Stimulated activated CD4-positive, alpha-beta T cell treated with anti-CD3 and anti-CD28 coated beads, Interleukin-12 subunit alpha, Interleukin-12 subunit beta, amount 100 ng/mL, for 24 hours (primary cell): ENCODE measurements around the gene LDLR.
A peak's percentile ranks its signal among the peaks of the same experiment; 100 is the strongest.
"Not testable (repeated sequence)": the region's sequence is repeated elsewhere in the genome, so short reads cannot be mapped to it uniquely, and the experiment has no call there.

Experiments
- DNase-seq, 2 experiments: peaks; one replicate each; pipeline ENCODE4 v3.0.0-alpha.2; 2020; ENCODE audit warnings: low read depth in 2 of 2

LDLR gene

DNA sequence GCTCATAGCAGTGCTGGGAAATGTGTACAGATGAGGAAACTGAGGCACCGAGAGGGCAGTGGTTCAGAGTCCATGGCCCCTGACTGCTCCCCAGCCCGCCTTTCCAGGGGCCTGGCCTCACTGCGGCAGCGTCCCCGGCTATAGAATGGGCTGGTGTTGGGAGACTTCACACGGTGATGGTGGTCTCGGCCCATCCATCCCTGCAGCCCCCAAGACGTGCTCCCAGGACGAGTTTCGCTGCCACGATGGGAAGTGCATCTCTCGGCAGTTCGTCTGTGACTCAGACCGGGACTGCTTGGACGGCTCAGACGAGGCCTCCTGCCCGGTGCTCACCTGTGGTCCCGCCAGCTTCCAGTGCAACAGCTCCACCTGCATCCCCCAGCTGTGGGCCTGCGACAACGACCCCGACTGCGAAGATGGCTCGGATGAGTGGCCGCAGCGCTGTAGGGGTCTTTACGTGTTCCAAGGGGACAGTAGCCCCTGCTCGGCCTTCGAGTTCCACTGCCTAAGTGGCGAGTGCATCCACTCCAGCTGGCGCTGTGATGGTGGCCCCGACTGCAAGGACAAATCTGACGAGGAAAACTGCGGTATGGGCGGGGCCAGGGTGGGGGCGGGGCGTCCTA lies 15.9 kb downstream of the LDLR start:
- DNase-seq = no peak

DNA sequence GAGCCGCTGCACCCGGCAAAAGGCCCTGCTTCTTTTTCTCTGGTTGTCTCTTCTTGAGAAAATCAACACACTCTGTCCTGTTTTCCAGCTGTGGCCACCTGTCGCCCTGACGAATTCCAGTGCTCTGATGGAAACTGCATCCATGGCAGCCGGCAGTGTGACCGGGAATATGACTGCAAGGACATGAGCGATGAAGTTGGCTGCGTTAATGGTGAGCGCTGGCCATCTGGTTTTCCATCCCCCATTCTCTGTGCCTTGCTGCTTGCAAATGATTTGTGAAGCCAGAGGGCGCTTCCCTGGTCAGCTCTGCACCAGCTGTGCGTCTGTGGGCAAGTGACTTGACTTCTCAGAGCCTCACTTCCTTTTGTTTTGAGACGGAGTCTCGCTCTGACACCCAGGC lies 17.2 kb downstream of the LDLR start:
- no peak for DNase-seq

DNA sequence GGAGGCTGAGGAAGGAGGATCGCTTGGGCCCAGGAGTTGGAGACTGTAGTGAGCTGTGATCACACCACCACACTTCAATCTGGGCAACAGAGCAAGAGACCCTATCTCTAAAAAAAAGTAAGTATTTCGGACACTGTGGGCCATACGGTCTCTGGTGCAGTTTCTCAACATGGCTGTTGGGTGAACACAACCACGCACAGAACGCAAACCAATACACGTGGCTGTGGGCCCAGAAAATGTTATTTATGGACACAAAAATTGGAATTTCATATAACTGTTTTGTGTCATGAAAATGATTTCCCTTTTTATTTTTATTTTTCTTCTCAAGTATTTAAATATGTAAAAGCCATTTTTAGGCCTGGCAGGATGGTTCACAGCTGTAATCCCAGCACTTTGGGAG lies 19.5 kb downstream of the LDLR start:
- DNase-seq = no peak

DNA sequence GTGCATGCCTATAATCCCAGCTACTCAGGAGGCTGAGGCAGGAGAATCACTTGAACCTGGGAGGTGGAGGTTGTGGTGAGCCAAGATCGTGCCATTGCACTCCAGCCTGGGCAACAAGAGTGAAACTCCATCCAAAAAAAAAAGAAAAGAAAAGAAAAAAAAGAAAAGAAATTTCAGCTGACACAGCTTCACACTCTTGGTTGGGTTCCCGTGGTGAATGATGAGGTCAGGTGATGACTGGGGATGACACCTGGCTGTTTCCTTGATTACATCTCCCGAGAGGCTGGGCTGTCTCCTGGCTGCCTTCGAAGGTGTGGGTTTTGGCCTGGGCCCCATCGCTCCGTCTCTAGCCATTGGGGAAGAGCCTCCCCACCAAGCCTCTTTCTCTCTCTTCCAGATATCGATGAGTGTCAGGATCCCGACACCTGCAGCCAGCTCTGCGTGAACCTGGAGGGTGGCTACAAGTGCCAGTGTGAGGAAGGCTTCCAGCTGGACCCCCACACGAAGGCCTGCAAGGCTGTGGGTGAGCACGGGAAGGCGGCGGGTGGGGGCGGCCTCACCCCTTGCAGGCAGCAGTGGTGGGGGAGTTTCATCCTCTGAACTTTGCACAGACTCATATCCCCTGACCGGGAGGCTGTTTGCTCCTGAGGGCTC lies 22.0 kb downstream of the LDLR start:
- DNase-seq = no peak

DNA sequence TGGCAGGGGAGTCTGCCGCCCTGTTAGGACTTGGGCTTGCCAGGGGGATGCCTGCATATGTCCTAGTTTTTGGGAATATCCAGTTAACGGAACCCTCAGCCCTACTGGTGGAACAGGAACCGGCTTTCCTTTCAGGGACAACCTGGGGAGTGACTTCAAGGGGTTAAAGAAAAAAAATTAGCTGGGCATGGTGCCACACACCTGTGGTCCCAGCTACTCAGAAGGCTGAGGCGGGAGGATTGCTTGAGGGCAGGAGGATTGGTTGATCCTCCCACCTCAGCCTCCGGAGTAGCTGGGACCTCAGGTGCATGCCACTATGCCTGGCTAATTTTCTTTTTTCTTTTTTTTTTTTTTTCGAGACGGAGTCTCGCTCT lies 22.5 kb downstream of the LDLR start:
- DNase-seq = no peak

DNA sequence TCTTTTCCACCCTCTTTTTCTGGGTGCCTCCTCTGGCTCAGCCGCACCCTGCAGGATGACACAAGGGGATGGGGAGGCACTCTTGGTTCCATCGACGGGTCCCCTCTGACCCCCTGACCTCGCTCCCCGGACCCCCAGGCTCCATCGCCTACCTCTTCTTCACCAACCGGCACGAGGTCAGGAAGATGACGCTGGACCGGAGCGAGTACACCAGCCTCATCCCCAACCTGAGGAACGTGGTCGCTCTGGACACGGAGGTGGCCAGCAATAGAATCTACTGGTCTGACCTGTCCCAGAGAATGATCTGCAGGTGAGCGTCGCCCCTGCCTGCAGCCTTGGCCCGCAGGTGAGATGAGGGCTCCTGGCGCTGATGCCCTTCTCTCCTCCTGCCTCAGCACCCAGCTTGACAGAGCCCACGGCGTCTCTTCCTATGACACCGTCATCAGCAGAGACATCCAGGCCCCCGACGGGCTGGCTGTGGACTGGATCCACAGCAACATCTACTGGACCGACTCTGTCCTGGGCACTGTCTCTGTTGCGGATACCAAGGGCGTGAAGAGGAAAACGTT lies 24.0 kb downstream of the LDLR start:
- no peak for DNase-seq

DNA sequence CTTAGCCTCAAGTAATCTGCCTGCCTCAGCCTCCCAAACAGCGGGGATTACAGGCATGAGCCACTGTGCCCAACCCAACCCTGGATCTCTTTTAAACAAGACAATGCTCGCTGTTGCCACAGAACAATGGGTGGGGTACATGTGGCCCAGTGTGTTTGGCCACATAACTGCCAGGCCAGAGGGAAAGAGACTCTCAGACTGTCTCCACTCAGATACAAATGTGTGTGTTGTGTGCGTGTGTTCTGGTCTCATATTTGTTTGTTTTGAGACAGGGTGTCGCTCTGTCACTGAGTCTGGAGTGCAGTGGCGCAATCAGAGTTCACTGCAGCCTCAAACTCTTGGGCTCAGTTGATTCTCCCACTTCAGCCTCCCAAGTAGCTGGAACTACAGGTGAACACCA lies 25.8 kb downstream of the LDLR start:
- no peak for DNase-seq

DNA sequence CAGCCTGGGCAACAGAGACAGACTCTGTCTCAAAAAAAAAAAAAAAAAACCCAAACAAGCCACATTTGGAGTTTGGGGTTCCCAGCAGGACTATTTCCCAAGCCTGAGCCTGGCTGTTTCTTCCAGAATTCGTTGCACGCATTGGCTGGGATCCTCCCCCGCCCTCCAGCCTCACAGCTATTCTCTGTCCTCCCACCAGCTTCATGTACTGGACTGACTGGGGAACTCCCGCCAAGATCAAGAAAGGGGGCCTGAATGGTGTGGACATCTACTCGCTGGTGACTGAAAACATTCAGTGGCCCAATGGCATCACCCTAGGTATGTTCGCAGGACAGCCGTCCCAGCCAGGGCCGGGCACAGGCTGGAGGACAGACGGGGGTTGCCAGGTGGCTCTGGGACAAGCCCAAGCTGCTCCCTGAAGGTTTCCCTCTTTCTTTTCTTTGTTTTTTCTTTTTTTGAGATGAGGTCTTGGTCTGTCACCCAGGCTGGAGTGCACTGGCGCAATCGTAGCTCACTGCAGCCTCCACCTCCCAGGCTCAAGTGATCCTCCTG lies 26.7 kb downstream of the LDLR start:
- no peak for DNase-seq

DNA sequence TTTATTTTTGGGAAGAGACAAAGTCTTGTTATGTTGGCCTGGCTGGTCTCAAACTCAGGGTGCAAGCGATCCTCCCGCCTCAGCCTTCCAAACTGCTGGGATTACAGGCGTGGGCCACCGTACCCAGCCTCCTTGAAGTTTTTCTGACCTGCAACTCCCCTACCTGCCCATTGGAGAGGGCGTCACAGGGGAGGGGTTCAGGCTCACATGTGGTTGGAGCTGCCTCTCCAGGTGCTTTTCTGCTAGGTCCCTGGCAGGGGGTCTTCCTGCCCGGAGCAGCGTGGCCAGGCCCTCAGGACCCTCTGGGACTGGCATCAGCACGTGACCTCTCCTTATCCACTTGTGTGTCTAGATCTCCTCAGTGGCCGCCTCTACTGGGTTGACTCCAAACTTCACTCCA lies 27.2 kb downstream of the LDLR start:
- DNase-seq = no peak

DNA sequence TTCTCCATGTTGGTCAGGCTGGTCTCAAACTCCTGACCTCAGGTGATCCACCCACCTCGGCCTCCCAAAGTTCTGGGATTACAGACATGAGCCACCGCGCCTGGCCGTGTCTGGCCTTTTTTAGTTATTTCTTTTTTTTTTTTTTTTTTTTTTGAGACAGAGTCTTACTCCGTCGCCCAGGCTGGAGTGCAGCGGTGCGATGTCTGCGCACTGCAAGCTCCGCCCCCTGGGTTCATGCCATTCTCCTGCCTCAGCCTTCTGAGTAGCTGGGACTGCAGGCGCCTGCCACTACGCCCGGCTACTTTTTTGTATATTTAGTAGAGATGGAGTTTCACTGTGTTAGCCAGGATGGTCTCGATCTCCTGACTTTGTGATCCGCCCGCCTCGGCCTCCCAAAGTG lies 32.7 kb downstream of the LDLR start:
- not testable (repeated sequence) for DNase-seq

DNA sequence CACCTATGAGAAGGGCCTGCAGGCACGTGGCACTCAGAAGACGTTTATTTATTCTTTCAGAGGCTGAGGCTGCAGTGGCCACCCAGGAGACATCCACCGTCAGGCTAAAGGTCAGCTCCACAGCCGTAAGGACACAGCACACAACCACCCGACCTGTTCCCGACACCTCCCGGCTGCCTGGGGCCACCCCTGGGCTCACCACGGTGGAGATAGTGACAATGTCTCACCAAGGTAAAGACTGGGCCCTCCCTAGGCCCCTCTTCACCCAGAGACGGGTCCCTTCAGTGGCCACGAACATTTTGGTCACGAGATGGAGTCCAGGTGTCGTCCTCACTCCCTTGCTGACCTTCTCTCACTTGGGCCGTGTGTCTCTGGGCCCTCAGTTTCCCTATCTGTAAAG lies 33.9 kb downstream of the LDLR start:
- no peak for DNase-seq

DNA sequence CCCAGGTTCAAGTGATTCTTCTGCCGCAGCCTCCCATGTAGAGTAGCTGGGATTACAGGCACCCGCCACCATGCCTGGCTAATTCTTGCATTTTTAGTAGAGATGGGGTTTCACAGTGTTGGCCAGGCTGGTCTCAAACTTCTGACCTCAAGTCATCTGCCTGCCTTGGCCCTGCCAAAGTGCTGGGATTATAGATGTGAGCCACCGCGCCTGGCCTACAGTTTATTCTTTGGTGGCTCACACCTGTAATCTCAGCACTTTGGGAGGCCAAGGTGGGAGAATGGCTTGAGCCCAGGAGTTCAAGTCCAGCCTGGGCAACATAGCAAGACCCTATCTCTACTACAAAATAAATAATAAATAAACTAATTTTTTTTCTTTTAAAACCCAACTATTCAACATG lies 34.9 kb downstream of the LDLR start:
- DNase-seq = not testable (repeated sequence)

DNA sequence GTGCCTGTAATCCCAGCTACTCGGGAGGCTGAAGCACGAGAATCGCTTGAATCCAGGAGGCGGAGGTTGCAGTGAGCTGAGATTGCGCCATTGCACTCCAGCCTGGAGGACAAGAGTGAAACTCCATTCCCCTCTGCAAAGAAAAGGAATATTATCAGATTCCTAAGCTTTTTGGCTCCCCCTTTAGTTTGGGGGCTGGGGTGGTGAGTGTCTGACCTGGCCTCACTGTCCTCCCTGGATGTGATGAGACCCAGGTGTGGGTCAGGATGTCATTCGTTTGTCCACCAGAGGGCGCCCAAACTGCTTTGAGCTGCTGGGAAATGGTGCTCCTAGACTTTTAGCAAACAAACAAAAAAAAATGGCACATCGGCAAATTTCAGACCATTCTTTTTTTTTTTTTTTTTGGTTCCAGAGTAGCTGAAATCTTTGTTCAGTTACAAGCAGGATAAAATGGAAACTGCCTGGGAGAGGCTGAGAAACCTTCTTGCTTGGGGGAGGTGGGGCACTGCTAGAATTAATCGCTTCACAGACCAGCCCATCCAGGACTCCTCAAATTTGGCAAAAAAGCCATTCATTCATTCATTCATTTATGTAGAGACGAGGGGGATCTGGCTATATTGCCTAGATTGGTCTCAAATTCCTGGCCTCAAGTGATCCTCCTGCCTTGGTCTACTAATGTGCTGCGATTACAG lies 36.9 kb downstream of the LDLR start:
- peak; percentile 52 to 77 for DNase-seq

DNA sequence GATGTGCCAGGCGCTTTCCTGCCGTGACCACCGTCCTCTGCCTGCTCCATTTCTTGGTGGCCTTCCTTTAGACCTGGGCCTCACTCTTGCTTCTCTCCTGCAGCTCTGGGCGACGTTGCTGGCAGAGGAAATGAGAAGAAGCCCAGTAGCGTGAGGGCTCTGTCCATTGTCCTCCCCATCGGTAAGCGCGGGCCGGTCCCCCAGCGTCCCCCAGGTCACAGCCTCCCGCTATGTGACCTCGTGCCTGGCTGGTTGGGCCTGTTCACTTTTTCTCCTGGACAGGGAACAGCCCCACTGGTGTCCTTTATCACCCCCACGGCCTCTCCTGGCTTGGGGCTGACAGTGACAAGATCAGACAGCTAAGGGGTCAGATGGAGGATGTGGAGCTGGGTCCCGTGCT lies 38.6 kb downstream of the LDLR start:
- DNase-seq = no peak

DNA sequence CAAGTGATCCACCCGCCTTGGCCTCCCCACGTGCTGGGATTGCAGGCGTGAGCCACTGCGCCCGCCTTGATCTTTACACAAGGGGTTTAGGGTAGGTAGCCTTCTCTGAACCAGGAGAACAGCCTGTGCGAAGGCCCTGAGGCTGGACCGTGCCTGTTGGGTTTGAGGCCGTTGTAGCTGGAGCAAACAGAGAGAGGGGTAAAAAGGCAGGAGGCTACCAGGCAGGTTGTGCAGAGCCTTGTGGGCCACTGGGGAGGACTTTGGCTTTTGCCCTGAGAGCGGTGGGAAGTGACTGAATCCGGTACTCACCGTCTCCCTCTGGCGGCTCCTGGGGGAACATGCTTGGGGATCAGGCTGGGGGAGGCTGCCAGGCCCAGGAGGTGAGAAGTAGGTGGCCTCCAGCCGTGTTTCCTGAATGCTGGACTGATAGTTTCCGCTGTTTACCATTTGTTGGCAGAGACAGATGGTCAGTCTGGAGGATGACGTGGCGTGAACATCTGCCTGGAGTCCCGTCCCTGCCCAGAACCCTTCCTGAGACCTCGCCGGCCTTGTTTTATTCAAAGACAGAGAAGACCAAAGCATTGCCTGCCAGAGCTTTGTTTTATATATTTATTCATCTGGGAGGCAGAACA lies 41.7 kb downstream of the LDLR start:
- DNase-seq = peak; percentile 30 to 69

DNA sequence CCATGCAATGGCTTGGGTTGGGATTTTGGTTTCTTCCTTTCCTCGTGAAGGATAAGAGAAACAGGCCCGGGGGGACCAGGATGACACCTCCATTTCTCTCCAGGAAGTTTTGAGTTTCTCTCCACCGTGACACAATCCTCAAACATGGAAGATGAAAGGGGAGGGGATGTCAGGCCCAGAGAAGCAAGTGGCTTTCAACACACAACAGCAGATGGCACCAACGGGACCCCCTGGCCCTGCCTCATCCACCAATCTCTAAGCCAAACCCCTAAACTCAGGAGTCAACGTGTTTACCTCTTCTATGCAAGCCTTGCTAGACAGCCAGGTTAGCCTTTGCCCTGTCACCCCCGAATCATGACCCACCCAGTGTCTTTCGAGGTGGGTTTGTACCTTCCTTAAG lies 42.2 kb downstream of the LDLR start:
- DNase-seq = no peak

DNA sequence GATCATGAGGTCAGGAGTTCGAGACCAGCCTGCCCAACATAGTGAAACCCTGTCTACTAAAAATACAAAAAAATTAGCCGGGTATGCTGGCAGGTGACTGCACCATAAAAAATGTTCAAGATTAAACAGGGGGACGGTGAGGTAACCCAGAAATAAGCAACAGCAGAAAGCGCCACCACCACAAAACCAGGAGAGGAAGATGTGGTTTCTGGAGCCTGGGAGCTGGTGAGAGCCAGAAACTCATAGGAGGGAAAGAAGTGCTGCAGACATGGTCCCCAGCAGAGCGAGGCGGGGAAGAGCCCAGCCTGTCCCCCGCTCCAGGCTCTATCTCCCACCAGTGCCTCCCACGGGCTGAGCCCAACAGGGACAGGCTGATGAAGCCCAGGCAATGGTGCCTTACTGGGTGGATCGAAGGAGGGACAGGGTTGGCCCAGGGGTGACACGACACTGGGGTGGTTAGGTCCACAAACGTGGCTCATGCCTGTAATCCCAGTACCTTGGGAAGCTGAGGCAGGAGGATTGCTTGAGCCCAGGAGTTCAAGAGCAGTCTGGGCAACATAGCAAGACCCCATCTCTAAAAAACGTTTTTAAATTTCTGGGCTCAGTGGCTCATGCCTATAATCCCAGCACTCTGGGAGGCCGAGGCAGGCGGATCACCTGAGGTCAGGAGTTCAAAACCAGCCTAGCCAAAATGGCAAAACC lies 47.3 kb downstream of the LDLR start:
- DNase-seq = no peak

DNA sequence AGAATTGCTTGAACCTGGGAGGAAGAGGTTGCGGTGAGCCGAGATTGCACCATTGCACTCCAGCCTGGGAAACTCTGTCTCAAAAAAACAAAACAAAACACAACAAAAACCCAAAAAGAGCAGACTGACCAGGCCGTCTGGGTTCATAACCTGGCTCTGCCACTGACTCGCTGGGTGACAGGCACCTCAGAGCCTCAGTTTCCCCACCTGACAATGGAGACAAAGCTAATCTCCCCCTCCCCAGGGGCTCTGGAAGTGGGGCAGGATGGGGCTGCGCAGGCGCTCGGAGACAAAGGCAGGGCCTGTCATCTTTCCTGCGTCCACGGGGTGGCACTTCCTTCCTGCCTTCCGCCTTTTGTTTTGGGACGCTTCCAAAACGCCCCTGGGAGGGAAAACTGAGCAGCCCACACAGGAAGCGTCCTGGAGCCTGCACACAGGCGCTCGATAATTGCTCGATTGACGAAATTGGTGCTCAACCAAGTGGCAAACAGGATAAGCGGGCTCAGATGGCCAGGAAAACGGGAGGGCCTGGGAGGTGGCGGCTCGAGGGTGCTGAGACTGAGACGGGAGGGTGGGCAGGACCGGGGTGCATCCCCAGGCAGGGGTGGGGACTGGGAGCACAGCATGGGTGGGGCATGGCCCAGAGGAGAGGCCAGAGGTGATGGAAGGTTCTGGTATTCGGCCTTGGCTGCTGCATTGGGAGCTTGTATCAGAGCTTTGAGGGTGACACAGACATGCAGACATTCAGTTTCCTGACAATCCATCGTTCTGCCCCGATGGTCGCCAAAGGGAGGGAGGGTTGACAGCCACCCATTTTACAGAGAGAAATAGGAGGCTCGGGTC lies 48.5 kb downstream of the LDLR start:
- DNase-seq = peak; percentile 28 to 46

DNA sequence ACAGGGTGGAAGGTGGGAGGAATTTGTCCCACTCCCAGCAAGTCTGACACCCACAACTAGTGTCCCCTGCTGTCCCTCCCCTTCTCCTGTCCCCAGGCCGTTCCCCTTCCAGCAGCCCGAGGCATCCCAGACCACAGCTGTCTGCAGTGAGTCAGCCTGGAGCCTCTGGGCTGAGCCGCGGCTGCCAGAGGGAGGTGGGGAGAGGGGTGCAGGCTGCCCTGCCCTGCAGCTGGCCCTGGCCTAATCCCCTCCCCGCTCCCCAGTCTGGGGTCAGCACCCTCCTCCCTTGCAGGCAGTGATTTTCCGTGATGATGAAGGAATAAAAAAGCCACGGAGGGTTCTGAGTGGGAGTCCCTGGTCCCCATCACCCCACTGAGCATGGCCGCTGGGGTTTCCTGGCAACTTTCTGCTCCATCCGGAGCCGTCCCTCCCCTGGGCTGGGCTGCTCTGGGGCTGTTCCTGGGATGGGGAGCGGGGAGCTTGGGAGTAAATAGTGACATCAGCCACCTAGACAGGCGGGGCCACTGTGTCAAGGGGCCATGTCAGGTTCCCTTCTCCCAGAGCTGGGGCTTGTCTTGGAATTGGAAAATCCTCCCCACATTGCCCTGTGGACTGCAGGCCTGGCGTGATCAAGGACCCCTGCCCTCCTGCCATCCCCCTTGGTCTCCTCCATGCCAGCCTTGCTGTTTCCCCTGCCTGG lies 49.5 kb downstream of the LDLR start:
- no peak for DNase-seq

DNA sequence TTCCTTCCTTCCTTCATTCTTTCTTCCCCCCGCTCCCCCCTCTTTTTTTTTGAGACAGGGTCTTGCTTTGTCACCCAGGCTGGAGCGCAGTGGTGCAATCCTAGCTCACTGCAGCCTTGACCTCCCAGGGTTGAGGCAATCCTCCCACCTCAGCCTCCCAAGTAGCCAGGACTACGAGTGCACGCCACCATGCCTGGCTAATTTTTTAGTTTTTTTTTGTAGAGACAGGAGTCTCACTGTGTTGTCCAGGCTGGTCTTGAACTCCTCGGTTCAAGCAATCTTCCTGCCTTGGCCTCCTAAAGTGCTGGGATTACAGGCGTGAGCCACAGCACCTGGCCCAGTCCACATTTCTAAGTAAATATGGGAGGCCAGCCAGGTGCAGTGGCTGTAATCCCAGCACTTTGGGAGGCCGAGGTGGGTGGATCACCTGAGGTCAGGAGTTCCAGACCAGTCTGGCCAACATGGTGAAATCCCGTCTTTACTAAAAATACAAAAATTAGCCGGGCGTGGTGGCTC lies 50.8 kb downstream of the LDLR start:
- not testable (repeated sequence) for DNase-seq
